Endothelial cell of hepatic sinusoid (primary cell): ENCODE data around the gene CHST6.
"Not testable (repeated sequence)": the region's sequence is repeated elsewhere in the genome, so short reads cannot be mapped to it uniquely, and the experiment has no call there.

Source experiments
- in situ Hi-C: cut with HindIII; loops from 2 replicates; pipeline ENCODE4 v1.10.0; 2017; ENCODE audit warnings: low sequenced_read_pairs

The CHST6 gene

GRCh38 chr16:75478480-75479345 is 16.5 kb downstream of the CHST6 start:
- in situ Hi-C loops: loop anchor here (25.0 kb wide), 1 partner anchor 284 kb away; no protein-coding TSS in a partner anchor

GRCh38 chr16:75477680-75478473 is 17.4 kb downstream of the CHST6 start:
- in situ Hi-C loops: loop anchor here (25.0 kb wide), 1 partner anchor 284 kb away; no protein-coding TSS in a partner anchor

- in situ Hi-C loops: loop anchor here (25.0 kb wide), 1 partner anchor 285 kb away; no protein-coding TSS in a partner anchor
Measured at GRCh38 chr16:75476817-75477216, 18.4 kb downstream of the CHST6 start.

GRCh38 chr16:75475420-75475847 is 19.8 kb downstream of the CHST6 start:
- in situ Hi-C loops: loop anchor here (25.0 kb wide), 1 partner anchor 287 kb away; no protein-coding TSS in a partner anchor

GRCh38 chr16:75472908-75473877 is 22.0 kb downstream of the CHST6 start:
- in situ Hi-C loops: no loop called here

- in situ Hi-C loops: no loop called here
Measured at GRCh38 chr16:75471723-75472633, 23.3 kb downstream of the CHST6 start.

- in situ Hi-C loops: no loop called here
Measured at GRCh38 chr16:75466760-75467159, 28.5 kb downstream of the CHST6 start.

- in situ Hi-C loops: no loop called here
Measured at GRCh38 chr16:75464122-75464918, 30.9 kb downstream of the CHST6 start, which contains the start of gene TMEM170A. Gene TMEM170A, minus strand, starts transcription at chr16:75464689. Its CDS starts 89 bp downstream, at chr16:75464600.

GRCh38 chr16:75463389-75464121 is 31.7 kb downstream of the CHST6 start:
- in situ Hi-C loops: not testable (repeated sequence)

GRCh38 chr16:75462806-75463205 is 32.4 kb downstream of the CHST6 start:
- in situ Hi-C loops: no loop called here

- in situ Hi-C loops: no loop called here
Measured at GRCh38 chr16:75461575-75461974, 33.7 kb downstream of the CHST6 start.

GRCh38 chr16:75460446-75460845 is 34.8 kb downstream of the CHST6 start:
- in situ Hi-C loops: no loop called here

GRCh38 chr16:75459691-75460090 is 35.5 kb downstream of the CHST6 start:
- in situ Hi-C loops: no loop called here

GRCh38 chr16:75458439-75458838 is 36.8 kb downstream of the CHST6 start:
- in situ Hi-C loops: no loop called here

- in situ Hi-C loops: no loop called here
Measured at GRCh38 chr16:75458029-75458428, 37.2 kb downstream of the CHST6 start.

GRCh38 chr16:75457485-75458021 is 37.7 kb downstream of the CHST6 start:
- in situ Hi-C loops: no loop called here

- in situ Hi-C loops: no loop called here
Measured at GRCh38 chr16:75456971-75457370, 38.3 kb downstream of the CHST6 start.
